ENCODE measurements around the gene GPRASP2.

The GPRASP2 gene

GRCh38 chrX:102694749-102695148 is 17.5 kb upstream of the GPRASP2 start:
- no peak overlapping the region for H3K27ac ChIP-seq
- peaks cover 0 to 7% (median 6%) of the 10 kb centered on the region in 3 donors for H3K9me3 ChIP-seq
- no peaks in the 10 kb centered on the region for H3K27me3 ChIP-seq
- intact Hi-C loops (cut with DNase I; ENCODE audit: low total_unique reads) = no loop called here
- no peak for TF ChIP-seq CTCF (IDR thresholded peaks at IDR 0.05)
- no peaks in the 10 kb centered on the region for H3K4me1 ChIP-seq
- no peaks in the 10 kb centered on the region for H3K36me3 ChIP-seq
- DNase-seq = no peak
- no peak overlapping the region for H3K4me3 ChIP-seq

- intact Hi-C loops (cut with DNase I; ENCODE audit: low total_unique reads) = no loop called here
- Histone ChIP-seq H3K9me3 (peaks cover 0 to 6% (median 6%) of the 10 kb centered on the region in 3 donors), H3K4me1 (no peaks in the 10 kb centered on the region), H3K27ac (no peak overlapping the region), H3K36me3 (no peaks in the 10 kb centered on the region), H3K4me3 (no peak overlapping the region), H3K27me3 (no peaks in the 10 kb centered on the region)
- TF ChIP-seq CTCF (IDR thresholded peaks at IDR 0.05) = no peak
- no peak for DNase-seq
Observed at GRCh38 chrX:102696306-102696705, 15.9 kb upstream of the GPRASP2 start.

GRCh38 chrX:102697494-102697893 is 14.8 kb upstream of the GPRASP2 start:
- Histone ChIP-seq H3K27me3 (no peaks in the 10 kb centered on the region), H3K9me3 (no peaks in the 10 kb centered on the region), H3K27ac (no peak overlapping the region), H3K36me3 (no peaks in the 10 kb centered on the region), H3K4me3 (no peak overlapping the region), H3K4me1 (no peaks in the 10 kb centered on the region)
- intact Hi-C loops (cut with DNase I; ENCODE audit: low total_unique reads) = no loop called here
- no peak for TF ChIP-seq CTCF (IDR thresholded peaks at IDR 0.05)
- no peak for DNase-seq

- Histone ChIP-seq H3K9me3 (peaks cover 0 to under 1% (median 0%) of the 10 kb centered on the region in 3 donors), H3K36me3 (no peaks in the 10 kb centered on the region), H3K27ac (no peak overlapping the region), H3K4me3 (no peak overlapping the region), H3K4me1 (peaks cover 0 to 5% (median 0%) of the 10 kb centered on the region in 4 donors), H3K27me3 (no peaks in the 10 kb centered on the region)
- DNase-seq = no peak
- TF ChIP-seq CTCF (IDR thresholded peaks at IDR 0.05) = no peak
- intact Hi-C loops (cut with DNase I; ENCODE audit: low total_unique reads) = no loop called here
Observed at GRCh38 chrX:102708900-102709299, 3.3 kb upstream of the GPRASP2 start.

- intact Hi-C loops (cut with DNase I; ENCODE audit: low total_unique reads) = no loop called here
- Histone ChIP-seq H3K27ac (peak overlapping the region; percentile 86 to 88), H3K4me1 (peaks cover 0 to 5% (median 0%) of the 10 kb centered on the region in 4 donors), H3K27me3 (no peaks in the 10 kb centered on the region), H3K9me3 (no peaks in the 10 kb centered on the region), H3K36me3 (no peaks in the 10 kb centered on the region), H3K4me3 (peak overlapping the region; percentile 65 to 75)
- no peak for DNase-seq
- TF ChIP-seq CTCF (IDR thresholded peaks at IDR 0.05) = no peak
Observed at GRCh38 chrX:102711872-102712215, 404 bp upstream of the GPRASP2 start.
